IPS-15b (cell line): ENCODE results near the gene KRT17.

Experiments
- H3K27me3 ChIP-seq: one replicate; pipeline ENCODE4 v1.6.1; 2013; ENCODE audit warnings: low read length; ENCODE audit not compliant: control insufficient read depth, insufficient read depth
- H3K36me3 ChIP-seq: one replicate; pipeline ENCODE4 v1.6.1; 2013; ENCODE audit warnings: low read length; ENCODE audit not compliant: control insufficient read depth, insufficient read depth
- H3K4me1 ChIP-seq: one replicate; pipeline ENCODE4 v1.6.1; 2013; ENCODE audit warnings: mild to moderate bottlenecking, low read length; ENCODE audit not compliant: control insufficient read depth, insufficient read depth
- H3K4me3 ChIP-seq: one replicate; pipeline ENCODE4 v1.5.1; 2013; ENCODE audit warnings: low read depth, low read length
- H3K9ac ChIP-seq: one replicate; pipeline ENCODE4 v1.6.1; 2013; ENCODE audit warnings: low read depth, mild to moderate bottlenecking, low read length
- H3K9me3 ChIP-seq: one replicate; pipeline ENCODE4 v1.6.1; 2013; ENCODE audit warnings: mild to moderate bottlenecking, low read length; ENCODE audit not compliant: control insufficient read depth, insufficient read depth

The KRT17 gene

DNA sequence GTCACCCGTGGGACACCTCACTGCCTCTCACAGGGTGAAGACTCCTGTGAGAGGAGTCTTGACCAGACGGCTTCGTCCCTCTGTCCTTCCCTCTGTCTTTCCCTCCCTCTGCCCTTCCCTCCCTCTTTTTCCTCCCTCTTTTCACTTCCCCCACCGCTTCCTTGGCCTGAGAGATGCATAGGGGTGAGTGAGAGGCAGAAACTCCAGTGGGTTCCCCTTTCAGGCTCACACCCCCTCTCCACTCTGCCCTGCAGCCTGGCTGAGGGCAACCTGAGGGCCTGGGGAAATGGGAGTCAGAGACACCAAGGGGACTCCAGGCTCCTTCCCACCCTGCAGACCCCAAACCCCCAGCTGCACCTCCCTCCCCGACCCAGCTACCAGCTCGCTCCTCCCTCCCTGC lies 14.6 kb upstream of the KRT17 start:
- H3K9ac ChIP-seq, result no peak overlapping the region
- H3K9me3 ChIP-seq, result no peaks in the 10 kb centered on the region
- H3K27me3 ChIP-seq, result no peaks in the 10 kb centered on the region
- H3K4me1 ChIP-seq, result no peaks in the 10 kb centered on the region
- no peaks in the 10 kb centered on the region for H3K36me3 ChIP-seq
- no peak overlapping the region for H3K4me3 ChIP-seq

DNA sequence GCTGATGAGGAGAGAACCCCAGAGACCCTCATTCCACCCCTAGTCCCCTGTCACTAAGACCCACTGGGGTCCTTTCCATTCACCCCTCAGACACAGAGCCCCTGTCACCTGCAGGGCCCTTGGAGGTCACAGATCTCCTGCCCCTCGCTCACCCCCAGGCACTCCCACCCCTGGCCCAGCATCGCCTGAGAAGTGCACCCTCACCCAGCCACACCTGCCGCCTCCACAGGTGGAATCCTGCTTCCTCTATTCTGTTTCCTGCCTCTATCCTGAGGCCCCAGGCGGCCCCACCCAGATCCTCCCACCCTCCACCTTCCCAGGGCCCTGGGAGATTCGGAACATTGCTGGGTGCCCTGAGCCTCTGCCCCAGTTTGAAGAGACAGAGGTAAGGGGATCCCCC lies 13.8 kb upstream of the KRT17 start:
- Histone ChIP-seq H3K9ac (no peak overlapping the region), H3K4me1 (no peaks in the 10 kb centered on the region), H3K36me3 (no peaks in the 10 kb centered on the region), H3K27me3 (no peaks in the 10 kb centered on the region), H3K4me3 (no peak overlapping the region), H3K9me3 (no peaks in the 10 kb centered on the region)

DNA sequence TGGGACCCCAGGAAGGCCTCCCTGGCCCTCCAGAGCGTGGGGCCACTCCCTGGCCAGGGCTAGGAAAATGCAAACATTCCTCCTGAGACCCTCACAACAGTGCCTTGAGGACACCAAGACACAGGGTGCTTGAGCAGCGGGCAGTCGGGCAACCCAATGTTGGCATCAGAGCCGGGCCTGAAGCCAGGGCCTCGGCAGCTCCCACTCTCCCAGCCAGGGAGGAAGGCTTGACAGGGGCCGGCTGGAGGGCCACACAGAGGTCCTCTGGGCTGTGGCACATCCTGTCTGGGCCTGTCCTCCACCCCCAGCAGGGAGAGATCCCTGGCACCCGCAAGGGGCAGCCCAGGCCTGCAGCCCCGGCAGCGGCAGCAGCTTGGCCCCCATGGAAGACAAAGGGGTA lies 12.3 kb upstream of the KRT17 start:
- no peaks in the 10 kb centered on the region for H3K4me1 ChIP-seq
- no peaks in the 10 kb centered on the region for H3K9me3 ChIP-seq
- no peak overlapping the region for H3K9ac ChIP-seq
- no peaks in the 10 kb centered on the region for H3K27me3 ChIP-seq
- H3K4me3 ChIP-seq, result no peak overlapping the region
- no peaks in the 10 kb centered on the region for H3K36me3 ChIP-seq

DNA sequence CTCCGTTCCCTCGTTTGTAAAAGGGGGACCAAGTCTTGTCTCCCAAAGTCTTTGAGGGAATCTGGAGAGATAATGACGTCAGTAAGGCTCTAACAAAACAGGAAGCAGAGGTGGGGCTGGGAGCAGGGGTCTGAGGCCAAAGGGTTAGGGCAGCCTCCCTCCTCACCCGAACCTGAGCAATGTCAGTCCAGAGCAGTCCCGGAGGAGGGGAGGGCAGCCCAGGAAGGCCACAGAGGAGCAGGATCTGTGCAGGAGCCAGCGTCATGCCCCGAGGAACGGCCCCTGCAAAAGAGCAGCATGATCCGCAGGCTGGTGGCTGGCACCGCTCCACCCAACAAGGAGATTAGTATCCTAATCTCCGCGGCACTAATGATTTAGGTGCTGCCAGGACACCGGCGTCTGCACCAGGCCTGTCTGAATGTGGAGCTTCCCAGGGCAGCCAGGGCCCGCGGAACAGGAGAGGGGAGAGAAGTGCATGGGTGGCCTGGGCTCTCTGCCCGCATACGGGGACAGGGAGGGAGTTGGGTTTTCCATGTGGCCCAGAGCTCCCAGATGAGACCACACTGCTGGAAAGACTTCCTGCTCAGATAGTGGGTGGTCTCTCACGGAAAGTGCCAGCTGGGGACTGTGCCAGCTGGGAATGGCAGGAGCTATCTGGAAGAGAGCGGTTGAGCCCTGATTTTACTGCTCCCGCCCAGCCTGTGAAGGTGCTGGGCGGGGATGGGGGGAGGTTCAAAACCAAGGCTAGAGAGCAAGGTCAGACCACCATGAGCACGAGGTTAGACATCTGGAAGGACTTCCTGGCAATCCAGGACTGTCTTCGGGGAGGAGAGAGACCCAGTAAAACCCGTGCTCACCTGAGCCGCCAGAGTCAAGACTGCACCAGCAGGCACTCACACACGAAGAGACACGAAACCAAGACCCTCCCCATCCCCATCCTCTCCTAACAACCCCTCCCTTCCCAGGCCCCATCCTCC lies 11.0 kb upstream of the KRT17 start:
- Histone ChIP-seq H3K4me1 (no peaks in the 10 kb centered on the region), H3K36me3 (no peaks in the 10 kb centered on the region), H3K9me3 (no peaks in the 10 kb centered on the region), H3K4me3 (no peak overlapping the region), H3K27me3 (no peaks in the 10 kb centered on the region), H3K9ac (no peak overlapping the region)

- Histone ChIP-seq H3K4me1 (no peaks in the 10 kb centered on the region), H3K9me3 (no peaks in the 10 kb centered on the region), H3K4me3 (no peak overlapping the region), H3K36me3 (no peaks in the 10 kb centered on the region), H3K9ac (no peak overlapping the region), H3K27me3 (no peaks in the 10 kb centered on the region)
Measured at GRCh38 chr17:41634639-41635038, 10.3 kb upstream of the KRT17 start.

DNA sequence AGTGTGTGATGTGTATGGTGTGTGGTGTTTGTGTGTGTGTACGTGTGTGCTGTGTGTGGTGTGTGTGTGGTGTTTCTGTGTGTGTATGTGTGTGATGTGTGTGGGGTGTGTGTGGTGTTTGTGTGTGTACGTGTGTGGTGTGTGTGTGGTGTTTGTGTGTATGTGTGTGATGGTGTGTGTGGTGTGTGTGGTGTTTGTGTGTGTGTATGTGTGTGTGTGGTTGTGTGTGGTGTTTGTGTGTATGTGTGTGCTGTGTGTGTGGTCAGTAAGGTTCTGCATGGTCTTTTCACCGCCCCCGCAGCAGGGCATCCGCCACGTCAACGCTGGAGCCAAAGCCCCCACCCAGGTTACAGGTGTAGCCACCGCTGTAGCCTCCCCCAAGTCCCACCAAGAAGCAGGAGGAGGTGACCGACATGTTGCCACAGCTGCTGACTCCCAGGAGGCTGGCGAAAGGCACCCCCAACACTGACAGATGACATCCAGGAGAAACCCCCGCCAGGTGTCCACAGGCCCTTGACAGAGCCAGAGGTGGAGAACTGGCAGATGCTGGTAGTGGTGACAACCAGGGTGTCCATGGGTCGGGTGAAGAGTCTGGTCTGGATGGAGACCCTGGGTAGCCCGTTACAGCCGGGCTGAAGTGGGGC lies 9.3 kb upstream of the KRT17 start:
- no peaks in the 10 kb centered on the region for H3K4me1 ChIP-seq
- H3K9me3 ChIP-seq, result no peaks in the 10 kb centered on the region
- no peaks in the 10 kb centered on the region for H3K36me3 ChIP-seq
- H3K27me3 ChIP-seq, result no peaks in the 10 kb centered on the region
- no peak overlapping the region for H3K9ac ChIP-seq
- H3K4me3 ChIP-seq, result no peak overlapping the region

DNA sequence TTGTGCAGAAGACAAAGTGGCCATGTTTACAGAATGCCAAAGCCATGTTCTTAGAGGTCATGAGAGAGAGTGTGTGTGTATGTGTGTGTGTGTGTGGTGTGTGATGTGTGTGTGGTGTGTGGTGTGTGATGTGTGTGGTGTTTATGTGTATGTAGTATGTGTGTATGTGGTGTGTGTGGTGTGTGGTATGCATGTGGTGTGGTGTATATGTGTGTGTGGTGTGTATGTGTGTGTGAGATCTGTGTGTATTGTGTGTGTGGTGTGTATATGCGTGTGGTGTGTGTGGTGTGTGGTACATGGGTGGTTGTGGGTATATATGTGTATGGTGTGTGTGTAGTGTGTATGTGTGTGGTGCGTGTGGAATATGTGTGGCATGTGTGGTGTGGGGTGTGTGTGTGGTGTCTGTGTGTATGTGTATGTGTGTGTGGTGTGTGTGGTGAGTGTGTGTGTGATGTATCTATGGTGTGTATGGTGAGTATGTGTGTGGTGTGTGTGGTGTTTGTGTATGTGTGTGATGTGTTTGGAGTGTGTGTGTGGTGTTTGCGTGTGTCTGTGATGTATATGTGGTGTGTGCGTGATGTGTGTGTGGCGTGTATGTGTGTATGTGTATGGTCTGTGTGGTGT lies 8.2 kb upstream of the KRT17 start:
- Histone ChIP-seq H3K9ac (no peak overlapping the region), H3K36me3 (no peaks in the 10 kb centered on the region), H3K4me1 (no peaks in the 10 kb centered on the region), H3K27me3 (no peaks in the 10 kb centered on the region), H3K9me3 (no peaks in the 10 kb centered on the region), H3K4me3 (no peak overlapping the region)

DNA sequence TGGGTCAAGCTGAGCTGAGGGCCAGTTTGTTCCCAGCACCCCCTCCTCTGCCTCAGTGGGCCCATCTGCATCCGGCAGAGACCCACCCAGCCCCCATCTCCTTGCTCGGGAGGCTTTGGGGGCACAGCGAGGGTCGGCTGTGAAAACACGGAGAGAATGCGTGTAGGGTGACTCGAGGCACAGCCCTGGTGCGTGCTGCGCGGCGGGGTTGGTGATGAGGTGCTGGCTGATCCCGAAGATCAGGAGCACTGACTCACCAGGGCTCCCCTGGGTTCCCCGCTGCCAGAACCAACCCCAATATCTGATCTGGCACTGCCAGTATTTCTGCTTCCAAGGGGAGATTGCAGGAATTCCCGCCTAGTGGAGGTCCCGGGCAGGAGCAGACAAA lies 7.5 kb upstream of the KRT17 start:
- Histone ChIP-seq H3K36me3 (no peaks in the 10 kb centered on the region), H3K9ac (no peak overlapping the region), H3K4me1 (no peaks in the 10 kb centered on the region), H3K27me3 (no peaks in the 10 kb centered on the region), H3K4me3 (no peak overlapping the region), H3K9me3 (no peaks in the 10 kb centered on the region)

- no peak overlapping the region for H3K4me3 ChIP-seq
- H3K4me1 ChIP-seq, result no peaks in the 10 kb centered on the region
- no peaks in the 10 kb centered on the region for H3K36me3 ChIP-seq
- H3K27me3 ChIP-seq, result no peaks in the 10 kb centered on the region
- no peak overlapping the region for H3K9ac ChIP-seq
- no peaks in the 10 kb centered on the region for H3K9me3 ChIP-seq
Measured at GRCh38 chr17:41631025-41631897, 6.9 kb upstream of the KRT17 start.

DNA sequence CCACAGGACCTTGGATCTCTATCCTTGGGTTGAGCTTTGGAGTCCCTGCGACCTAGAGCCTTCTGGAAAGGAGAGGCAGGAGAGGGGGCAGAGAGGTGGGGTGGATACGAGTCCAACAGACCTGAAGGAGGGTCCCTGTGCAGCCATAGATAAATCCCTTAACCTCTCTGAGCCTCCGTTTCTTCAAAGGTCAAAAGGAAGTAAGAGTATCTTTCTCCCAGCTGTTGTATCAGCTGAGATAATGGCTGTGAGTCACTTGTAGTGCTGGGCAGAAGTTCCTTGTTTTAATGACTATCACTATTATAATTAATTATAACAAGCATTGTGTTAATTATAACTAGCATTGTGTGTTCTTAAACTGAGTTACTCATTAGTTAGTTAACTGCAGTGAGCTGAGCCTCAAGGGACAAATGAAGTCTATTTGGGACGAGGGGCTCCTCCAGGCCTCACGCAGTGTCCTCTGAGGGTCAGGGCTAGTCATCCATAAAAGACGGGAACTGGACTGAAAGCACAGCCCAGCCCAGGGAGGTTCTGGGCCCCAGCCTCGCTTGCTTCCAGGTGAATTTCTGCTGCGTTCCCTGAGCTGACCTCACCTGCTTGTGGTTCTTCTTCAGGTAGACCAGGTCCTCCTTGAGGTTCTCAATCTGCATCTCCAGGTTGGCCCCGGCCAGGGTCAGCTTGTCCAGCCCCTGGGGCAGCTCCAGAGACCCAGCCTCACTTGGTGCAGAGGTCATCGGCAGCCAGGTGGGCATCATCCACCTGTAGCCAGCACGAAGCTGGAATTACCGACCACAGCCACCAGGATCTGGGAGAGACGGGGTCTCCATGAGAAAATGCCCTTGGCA lies 5.7 kb upstream of the KRT17 start:
- no peaks in the 10 kb centered on the region for H3K36me3 ChIP-seq
- no peaks in the 10 kb centered on the region for H3K4me1 ChIP-seq
- H3K9me3 ChIP-seq, result no peaks in the 10 kb centered on the region
- no peak overlapping the region for H3K9ac ChIP-seq
- no peak overlapping the region for H3K4me3 ChIP-seq
- H3K27me3 ChIP-seq, result no peaks in the 10 kb centered on the region

DNA sequence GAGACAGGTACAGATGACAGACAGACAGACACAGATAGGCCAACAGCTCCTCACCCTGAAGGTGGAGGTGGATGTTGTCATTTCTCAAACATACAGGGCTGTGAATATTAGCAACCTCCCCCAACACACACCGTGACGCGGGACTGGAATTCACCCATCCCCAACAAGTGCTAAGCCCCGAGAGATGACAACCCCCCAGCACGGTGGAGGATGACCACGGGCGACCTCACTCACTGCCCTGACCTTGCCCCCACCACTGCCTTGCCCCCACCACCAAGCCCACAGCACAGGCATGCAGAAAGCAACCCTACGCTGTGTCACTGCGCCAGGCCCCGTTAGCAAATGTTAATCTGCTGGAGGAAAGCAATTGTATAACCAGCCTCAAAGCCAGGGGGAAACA lies 4.9 kb upstream of the KRT17 start:
- no peak overlapping the region for H3K9ac ChIP-seq
- no peaks in the 10 kb centered on the region for H3K27me3 ChIP-seq
- H3K9me3 ChIP-seq, result no peaks in the 10 kb centered on the region
- no peak overlapping the region for H3K4me3 ChIP-seq
- H3K36me3 ChIP-seq, result no peaks in the 10 kb centered on the region
- H3K4me1 ChIP-seq, result no peaks in the 10 kb centered on the region
